H7 (cell line): Measurements from ENCODE around the gene MAP1A. TPM values are rescaled to one million over a fixed set of nuclear protein-coding genes. Genes with fewer than 3 reads are reported as not detected.
A peak's percentile ranks its signal among the peaks of the same experiment; 100 is the strongest.

Source experiments
- DNase-seq: peaks from one replicate; pipeline ENCODE4 v3.0.0; 2012
- H3K27me3 ChIP-seq: 2 replicates; pipeline ENCODE4 v1.6.0; 2011; ENCODE audit warnings: mild to moderate bottlenecking, low read length; ENCODE audit not compliant: control insufficient read depth, insufficient read depth
- H3K36me3 ChIP-seq: replicated peaks from 2 replicates; pipeline ENCODE4 v1.5.1; 2011; ENCODE audit warnings: low read length; ENCODE audit not compliant: control insufficient read depth, insufficient read depth
- H3K4me3 ChIP-seq: 2 replicates; pipeline ENCODE4 v1.5.1; 2011; ENCODE audit warnings: low read depth, mild to moderate bottlenecking, control low read depth, low read length, moderate library complexity; ENCODE audit not compliant: insufficient read depth
- total RNA-seq: library from RNA; depleted of rRNA; stranded (reverse); fragments of >200 nt; shearing (Covaris generic); gene quantifications from 2 replicates; pipeline ENCODE4 v1.2.3, GENCODE V29; 2014

MAP1A gene
- total RNA-seq, 1 experiment from 2014 or later: 1.8 TPM

DNA sequence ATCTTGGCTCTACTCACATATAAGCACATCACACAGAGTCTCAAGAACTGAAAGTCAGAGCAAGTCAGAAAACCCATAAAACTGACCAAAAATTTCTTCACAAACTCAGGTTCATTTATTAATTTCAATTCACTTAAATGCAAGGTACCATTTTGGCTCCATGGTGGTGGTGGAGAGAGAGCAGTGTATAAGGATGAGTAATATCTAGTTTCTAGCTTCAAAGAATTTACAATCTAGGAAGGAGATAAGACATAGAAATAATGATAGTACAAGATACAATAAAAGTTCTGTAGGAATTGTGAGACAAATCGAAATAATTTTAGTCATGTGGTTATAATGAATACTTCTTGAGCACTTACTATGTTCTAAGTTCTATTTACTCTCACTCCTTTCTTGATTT lies 17.8 kb upstream of the MAP1A start:
- DNase-seq: no peak
- Histone ChIP-seq H3K36me3 (no peaks in the 10 kb centered on the region), H3K4me3 (no peak overlapping the region), H3K27me3 (no peaks in the 10 kb centered on the region)

DNA sequence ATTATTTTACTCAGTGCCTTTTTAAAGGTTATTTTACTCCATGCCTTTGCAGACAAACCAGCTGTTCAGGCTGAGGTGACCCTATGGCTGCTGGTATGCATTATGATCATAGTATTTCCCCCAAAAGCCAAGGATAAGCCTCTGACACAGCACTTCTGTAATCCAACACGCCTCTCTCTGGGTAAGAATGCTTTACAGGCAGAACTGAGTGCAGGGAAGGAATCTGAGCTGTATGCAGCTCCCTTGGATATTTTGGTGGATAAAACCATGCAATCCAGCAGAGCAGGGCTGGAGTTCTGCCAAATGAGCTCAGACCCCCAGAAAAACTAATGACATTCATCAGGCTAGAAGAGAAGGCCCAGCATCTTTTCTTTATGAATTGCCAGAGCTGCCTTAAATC lies 11.7 kb upstream of the MAP1A start:
- no peaks in the 10 kb centered on the region for H3K36me3 ChIP-seq
- no peak for DNase-seq
- no peak overlapping the region for H3K4me3 ChIP-seq
- H3K27me3 ChIP-seq: no peaks in the 10 kb centered on the region

DNA sequence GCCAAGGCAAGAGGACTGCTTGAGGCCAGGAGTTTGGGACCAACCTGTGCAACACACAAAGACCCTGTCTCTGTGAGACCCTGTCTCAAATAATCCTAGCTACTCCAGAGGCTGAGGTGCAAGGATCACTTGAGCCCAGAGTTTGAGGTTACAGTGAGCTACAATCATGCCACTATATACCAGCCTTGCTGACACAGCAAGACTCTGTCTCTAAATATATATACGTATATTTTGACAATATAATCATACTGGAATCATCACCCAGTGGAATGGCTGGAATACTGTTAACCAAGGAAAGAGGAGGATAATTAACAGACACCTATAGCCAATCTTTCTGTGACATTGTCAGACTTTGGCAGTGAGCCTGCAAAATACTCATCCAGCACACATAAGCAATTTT lies 9.0 kb upstream of the MAP1A start:
- Histone ChIP-seq H3K4me3 (no peak overlapping the region), H3K36me3 (no peaks in the 10 kb centered on the region), H3K27me3 (peaks cover 17% of the 10 kb centered on the region)
- no peak for DNase-seq

DNA sequence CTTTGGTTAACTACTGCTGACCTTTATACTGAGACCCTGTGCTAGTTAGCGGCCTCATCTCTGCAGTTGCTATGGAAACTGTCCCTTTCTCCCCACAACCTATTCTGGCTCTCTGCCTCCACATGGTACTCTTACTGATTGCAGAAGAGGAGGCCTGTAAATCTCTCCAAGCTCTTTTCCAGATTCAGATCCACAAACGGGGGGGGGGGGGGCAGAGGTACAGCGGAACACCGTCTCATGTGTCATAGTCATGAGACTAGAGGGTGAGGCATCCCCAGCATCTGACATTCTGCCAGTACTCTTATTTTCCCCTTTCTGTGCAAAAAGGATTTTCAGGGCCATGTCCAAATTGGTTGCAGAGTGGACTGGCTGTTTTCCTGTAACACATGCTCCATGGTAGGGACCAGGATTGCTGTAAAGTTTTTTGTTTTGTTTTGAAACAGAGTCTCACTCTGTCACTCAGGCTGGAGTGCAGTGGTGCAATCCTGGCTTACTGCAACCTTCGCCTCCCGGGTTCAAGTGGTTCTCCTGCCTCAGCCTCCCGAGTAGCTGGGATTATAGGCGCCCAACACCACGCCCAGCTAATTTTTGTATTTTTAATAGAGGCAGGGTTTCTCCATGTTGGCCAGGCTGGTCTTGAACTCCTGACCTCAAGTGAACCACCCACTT lies 8.3 kb upstream of the MAP1A start:
- peak; percentile 4 for DNase-seq

DNA sequence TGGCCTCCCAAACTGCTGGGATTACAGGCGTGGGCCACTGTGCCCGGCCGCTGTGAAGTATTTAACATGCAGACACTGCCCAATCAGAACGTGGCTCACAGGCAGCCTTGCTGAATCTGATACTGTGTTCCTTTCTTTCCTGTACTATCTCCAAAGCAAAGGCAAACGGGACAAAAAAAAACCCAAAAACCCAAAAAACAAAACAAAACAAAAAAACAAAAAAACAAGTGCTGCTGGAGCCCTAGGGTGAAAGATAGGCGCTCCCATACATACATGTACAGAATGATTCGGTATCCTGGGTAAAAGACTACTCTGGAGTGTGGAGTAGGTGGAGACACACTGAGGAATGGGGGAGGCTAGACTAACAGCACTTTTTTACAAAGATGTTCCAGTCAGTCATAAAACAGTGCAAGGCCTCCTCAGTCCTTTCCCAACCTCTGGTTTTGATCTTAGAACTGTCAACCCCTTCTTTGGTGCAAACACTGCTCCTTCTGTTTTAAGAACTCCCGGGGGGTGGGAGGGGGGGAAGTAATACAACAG lies 7.7 kb upstream of the MAP1A start:
- peak overlapping the region; percentile 58 for H3K4me3 ChIP-seq
- no peak for DNase-seq

More for the DNA sequence above, 8.3 kb upstream of the MAP1A start:
- Histone ChIP-seq H3K4me3 (no peak overlapping the region), H3K27me3 (peaks cover 21% of the 10 kb centered on the region), H3K36me3 (no peaks in the 10 kb centered on the region)

DNA sequence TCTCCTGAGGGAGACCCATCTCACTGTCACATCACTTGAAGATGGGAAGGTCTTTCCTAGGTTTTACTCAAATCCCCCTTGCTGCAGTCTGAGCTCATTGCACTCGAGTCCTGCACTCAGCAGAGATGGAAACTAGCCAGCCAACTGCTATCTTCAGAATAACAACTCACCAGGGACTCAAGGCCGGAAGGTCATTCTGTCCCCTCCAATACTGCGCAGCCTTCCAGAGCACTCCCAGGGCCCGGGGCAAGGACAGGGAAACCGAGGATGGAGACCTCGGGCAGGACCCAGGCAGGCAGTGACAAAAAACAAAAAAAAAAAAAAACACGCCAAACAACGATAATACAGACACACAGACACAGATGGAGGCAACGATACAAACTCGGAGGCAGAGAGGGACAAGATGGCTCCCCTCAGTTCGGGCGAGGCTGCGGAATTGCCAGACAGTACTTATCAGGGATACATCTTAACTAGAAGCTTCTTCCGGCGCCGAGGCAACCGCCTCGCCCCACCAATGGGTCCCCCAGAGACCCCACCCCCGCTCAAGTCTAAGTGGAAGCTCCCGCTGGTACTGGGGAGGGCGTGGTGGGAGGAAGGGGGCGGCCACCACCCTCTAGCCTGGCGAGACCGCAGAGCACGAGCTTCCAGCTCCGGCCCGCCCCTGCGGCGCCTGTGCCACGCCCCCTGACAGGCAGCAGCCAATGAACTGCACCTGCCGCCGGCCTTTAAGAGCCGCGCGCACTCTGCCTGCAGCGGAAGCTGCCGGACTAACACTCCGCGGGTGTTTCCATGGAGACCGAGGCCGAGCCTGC lies 7.0 kb upstream of the MAP1A start:
- peaks cover 21% of the 10 kb centered on the region for H3K27me3 ChIP-seq
- DNase-seq: peak; percentile 98

More for the DNA sequence above, 7.7 kb upstream of the MAP1A start:
- no peaks in the 10 kb centered on the region for H3K36me3 ChIP-seq
- H3K27me3 ChIP-seq: peaks cover 21% of the 10 kb centered on the region

DNA sequence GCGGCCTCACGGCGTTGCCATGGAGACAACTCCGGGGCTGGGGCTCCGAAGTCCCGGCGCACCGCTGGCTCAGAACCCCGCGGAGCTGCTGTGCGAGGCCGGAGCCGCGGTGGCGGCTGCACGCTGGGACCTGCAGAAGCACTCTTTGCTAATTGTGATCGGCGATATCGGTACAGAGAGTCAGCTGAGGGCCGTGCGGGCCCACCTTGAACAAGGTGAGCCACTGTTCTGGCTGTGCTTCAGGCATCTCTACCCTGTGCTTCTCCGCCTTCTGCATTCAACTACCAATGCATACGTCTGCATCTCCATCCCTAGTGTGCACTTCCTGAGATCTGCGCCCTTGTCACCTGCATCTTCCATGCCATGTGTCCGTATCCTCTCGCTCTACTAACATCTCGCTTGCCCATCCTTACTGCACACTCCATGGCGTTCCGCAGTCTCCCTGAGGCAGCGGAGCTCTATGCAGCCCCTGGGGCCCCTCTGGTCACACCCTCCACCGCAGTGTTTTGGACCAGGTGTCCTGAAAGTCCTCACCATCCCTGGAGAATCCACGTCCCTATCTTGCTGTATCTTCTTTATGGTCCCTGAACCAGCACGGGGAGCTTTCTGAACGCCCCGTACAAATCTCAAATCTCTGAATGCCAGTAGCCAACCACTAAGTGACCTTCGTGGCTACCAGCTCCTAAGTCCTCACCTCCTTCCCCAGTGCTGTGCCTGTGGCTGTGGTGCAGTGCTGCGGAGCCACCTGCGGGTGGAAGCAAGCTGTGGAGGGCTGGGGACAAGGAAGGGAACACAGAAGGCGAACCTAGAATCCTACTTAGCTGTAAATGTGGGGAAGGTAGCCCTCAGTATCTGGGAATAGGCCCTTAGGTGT lies 6.2 kb upstream of the MAP1A start:
- peak overlapping the region; percentile 48 for H3K4me3 ChIP-seq
- peaks cover 21% of the 10 kb centered on the region for H3K27me3 ChIP-seq
- H3K36me3 ChIP-seq: no peaks in the 10 kb centered on the region
- DNase-seq: peak; percentile 39

More for the DNA sequence above, 7.0 kb upstream of the MAP1A start:
- peak overlapping the region; percentile 58 for H3K4me3 ChIP-seq
- no peaks in the 10 kb centered on the region for H3K36me3 ChIP-seq

DNA sequence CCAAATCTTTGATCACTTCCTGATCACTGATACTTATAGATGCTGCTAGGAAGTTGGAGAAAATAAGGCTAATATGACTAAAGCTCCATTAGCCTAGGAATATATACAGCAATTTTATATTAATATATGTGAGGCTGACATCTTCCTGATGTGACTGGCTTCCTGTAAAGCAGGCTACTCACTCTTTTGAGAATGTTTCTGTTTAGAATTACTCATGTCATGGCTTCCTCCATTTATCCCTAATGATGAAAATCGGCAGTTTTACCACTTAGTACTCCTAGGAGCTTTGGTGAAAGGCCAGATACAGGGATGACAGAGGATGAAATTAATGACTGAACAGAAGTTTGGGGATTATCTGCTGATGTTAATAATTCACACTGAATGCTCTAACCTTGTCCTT lies 3.9 kb upstream of the MAP1A start:
- no peak overlapping the region for H3K4me3 ChIP-seq
- no peak for DNase-seq
- H3K27me3 ChIP-seq: peaks cover 33% of the 10 kb centered on the region
- no peaks in the 10 kb centered on the region for H3K36me3 ChIP-seq

DNA sequence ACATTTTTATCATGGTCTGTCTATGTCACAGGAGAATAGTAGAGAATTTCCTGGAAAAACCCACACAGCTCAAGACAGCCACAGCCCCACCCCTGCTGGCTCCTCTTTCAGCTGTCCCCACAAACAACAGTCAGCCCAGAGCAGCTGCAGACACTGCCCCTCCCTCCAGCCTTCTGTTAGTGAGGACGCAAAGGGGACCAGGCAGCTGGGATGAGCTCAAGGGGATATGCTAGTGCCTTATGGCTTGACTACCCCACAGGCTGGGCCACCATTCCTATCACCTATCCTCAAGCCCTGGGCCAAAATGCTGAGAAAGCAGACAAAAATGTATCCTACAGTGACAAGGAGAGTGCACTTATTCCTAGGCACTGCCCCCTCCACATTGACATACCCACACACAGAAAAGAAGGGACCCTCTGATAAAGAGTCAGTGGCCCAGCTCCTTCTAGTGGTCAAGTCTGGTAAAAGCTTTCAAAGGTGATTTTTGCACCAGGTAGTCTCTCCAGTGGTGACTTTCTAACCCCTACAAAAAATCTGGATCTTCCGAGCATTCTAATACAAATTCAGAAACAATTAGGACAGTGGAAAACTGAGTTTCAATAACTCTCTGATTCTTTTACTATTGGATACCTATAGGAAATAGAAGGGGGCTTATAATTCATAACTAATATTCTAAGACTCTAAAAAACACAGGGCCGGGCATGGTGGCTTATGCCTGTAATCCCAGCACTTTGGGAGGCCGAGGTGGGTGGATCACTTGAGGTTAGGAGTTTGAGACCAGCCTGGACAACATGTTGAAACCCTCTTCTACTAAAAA lies 3.0 kb upstream of the MAP1A start:
- peak; percentile 78 for DNase-seq
- Histone ChIP-seq H3K36me3 (no peaks in the 10 kb centered on the region), H3K27me3 (peaks cover 42% of the 10 kb centered on the region), H3K4me3 (no peak overlapping the region)

DNA sequence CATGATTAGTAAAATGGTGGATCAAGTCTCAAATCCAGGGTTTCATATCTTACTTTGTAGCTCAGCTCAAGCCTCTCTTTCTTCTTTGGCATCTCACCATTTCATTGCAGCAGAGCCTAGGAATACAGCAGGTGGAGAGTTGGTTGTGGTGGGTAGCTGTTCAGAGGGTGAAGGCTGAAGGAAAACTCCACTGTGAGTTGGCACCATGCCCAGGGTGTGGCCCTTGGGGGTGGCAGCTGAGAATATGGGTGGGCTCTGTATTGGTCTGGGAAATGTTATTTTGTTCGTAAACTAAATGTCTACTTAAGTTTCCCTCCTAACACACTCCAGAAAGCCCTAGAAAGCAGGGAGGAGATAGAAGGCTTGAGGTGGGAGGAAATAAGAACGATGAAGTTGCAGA lies 1.7 kb upstream of the MAP1A start:
- no peak overlapping the region for H3K4me3 ChIP-seq
- H3K36me3 ChIP-seq: no peaks in the 10 kb centered on the region
- DNase-seq: no peak
- peaks cover 49% of the 10 kb centered on the region for H3K27me3 ChIP-seq

DNA sequence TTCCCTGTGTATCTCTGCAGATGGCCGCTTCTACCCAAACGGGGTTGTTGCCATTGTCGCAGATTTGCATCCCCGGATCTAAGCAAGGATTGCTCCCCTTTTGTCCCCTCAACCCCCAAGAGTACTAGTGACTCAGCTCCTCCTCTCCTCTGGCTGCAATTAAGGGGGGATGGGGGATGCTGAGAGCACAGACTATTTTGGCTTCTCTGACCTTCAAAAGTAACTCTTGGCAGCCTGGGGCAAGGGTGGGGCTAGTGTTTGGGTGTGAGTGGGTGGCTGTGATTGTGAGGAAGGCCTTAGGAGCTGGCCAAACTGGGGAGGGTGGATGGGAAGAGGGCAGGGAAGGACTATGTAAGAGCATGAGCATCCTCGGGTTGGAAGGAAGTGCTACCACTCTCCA lies 1.2 kb upstream of the MAP1A start:
- no peak for DNase-seq

DNA sequence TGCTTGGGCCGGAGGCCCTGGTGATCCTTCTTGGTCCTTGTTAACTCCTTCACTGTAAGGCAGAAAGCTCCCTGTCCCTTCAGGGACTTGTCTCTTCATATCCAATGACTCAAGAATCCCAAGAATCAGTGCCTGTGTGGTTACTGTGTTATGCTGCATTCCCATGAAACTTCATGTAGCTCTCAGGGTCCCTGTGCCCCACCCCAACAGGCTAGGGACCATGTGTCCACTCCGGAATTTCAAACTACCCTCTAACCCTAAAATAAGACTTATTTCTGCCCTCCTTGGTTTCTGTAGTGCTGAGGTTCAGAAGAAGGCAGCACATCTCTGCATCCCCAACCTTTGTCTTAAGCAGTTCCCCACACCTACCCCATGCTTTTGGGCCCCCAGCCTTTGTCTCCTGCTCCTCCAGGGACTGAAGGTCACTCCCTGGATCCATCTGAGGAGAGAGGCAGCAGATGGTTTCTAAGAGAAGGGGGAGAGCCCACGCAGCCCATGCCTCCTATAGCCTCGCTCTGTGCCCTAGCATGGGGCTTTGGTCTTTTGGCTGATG lies 531 bp upstream of the MAP1A start:
- DNase-seq: peak; percentile 32
- H3K4me3 ChIP-seq: peak overlapping the region; percentile 26; the same call in 1 of the 2 replicates
- no peaks in the 10 kb centered on the region for H3K36me3 ChIP-seq
- H3K27me3 ChIP-seq: peaks cover 41% of the 10 kb centered on the region

More for the DNA sequence above, 1.2 kb upstream of the MAP1A start:
- H3K27me3 ChIP-seq: peaks cover 48% of the 10 kb centered on the region
- no peaks in the 10 kb centered on the region for H3K36me3 ChIP-seq
- no peak overlapping the region for H3K4me3 ChIP-seq

DNA sequence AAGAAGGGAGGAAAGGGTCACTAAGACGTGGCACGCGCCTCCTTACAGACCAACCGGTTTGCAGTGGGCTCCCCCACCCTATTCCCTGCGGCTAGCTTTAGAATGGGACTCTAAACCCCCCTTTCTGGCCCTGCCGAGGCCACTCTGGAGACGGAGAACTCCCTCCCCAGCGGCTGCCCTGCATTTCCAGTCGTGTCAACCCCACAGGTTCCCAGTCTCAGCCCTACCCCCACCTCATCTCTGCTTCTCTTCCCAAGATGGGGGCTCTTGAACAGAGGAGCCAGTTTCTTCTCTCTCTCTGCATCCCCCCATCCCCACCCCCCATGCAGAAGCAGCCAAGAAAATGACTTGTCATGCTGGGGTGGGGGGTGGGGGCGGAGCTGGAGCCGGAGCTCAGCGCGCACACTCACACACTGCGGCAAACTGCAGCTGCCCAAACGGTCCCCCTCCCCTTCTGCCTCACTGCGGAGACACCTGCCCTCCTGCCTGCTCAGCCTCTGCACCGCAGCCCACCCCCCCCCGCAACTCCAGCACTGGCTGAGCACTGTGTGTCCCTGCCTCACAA lies 871 bp downstream of the MAP1A start:
- H3K36me3 ChIP-seq: no peaks in the 10 kb centered on the region
- peaks cover 32% of the 10 kb centered on the region for H3K27me3 ChIP-seq
- peak; percentile 90 for DNase-seq
- peak overlapping the region; percentile 51 for H3K4me3 ChIP-seq
